NCI-H526 treated with DMSO at 0.1 percent for 48 hours (cell line): ENCODE measurements around the gene MRPS25.

Experiments
- DNase-seq: peaks from one replicate; lab custom pipeline; 2025; lab: John Stamatoyannopoulos, UW

Gene MRPS25

DNA sequence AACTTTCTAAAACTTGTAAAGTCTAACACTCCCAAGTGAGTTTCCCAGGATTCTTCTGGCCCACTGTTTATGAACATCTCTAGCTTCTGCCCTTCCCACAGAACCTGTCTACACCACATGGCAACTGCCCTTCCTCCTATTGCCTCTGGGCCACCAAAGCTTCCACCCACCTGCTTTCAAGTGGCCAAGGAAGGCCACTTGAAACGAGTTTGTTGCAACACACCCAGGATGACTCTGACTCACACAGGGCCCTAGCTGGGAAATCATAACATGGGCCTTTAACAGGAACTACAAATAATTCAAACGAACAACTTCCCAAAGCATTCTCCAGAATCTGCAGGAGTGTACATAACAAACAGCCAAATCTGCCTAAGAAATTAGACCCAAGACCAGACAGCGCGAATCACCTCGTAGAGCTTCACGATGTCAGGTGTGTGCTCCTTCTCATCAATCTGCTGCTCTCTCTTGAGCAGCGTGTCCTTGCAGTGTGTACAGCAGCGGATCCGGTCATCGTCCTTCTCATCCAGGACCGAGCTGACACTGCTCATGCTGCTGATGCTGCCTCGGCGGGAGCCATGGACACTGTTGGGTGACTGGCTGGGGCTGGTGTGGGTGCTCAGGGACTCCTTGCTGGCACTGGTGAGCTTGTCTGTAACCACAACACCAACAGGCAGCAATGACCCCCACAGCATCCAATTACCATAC, 17.0 kb upstream of the MRPS25 start:
- DNase-seq = no peak

GRCh38 chr3:15079091-15079490, 14.0 kb upstream of the MRPS25 start:
- DNase-seq = no peak

GRCh38 chr3:15074500-15074899, 9.4 kb upstream of the MRPS25 start:
- DNase-seq = no peak

DNA sequence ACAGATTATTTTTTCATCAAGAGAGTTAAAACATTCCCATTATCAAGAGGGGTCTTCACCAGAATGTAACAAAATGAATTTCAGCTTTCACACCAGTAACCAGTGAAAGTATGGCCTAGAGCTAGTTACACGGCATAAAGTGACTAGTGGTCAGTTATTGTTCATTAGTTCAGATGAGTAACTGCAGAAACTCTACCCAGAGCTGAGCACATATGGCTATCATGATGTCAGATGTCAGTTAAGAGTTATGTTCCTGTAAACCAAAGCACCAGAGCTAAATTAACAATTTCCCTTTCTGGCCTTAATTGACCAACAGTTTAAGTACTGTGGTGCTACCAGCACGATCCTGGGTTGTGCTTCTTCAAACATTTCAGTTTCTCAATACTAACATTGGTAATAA, 6.6 kb upstream of the MRPS25 start:
- DNase-seq = no peak

DNA sequence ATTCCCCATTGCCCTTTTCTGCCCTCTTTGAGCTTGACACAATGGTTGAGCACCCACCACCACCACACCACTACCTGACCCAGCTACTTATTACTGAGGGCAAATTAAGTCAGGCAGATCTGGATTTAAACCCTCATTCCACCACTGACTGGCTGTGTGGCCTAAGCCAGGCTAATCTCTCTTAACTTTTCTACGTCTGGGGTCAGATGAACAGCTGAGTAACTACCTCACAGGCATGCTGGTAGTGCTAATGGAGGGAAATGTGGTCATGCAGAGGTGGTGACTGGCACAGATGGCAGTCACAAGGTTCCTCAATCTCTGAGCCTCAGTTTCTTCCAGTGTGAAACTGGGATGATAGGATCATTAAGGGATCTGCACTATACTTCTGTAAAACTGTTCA, 4.3 kb upstream of the MRPS25 start:
- no peak for DNase-seq

- DNase-seq = no peak
Measured at GRCh38 chr3:15066467-15066866, 1.4 kb upstream of the MRPS25 start.

GRCh38 chr3:15065550-15066007, 464 bp upstream of the MRPS25 start:
- DNase-seq = no peak

DNA sequence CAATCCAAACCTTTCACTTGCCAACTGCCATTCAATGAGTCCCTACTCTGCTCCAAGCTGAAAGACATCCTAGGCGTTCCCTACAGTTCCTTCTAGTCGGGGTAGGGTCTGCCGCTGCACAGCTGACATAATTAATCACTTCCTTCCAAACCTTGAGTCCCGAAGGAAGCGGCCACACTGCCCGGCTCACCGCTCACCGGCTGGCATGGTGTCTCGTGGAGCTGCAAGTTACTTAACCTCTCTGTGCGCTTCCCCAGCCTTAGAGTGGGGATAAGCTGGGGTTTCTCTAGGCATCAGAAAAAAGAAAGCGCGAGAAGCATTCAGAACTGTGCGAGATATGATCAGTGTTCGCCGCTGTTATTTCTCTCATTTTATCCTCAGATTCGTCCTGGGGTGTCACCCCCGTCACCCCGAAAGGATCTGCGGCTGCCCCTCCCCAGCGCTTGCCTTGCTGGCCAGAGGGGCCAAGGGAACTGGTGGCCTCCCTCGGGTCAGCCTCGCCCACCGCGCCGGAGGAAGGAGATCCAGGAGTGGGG, 748 bp downstream of the MRPS25 start:
- no peak for DNase-seq

DNA sequence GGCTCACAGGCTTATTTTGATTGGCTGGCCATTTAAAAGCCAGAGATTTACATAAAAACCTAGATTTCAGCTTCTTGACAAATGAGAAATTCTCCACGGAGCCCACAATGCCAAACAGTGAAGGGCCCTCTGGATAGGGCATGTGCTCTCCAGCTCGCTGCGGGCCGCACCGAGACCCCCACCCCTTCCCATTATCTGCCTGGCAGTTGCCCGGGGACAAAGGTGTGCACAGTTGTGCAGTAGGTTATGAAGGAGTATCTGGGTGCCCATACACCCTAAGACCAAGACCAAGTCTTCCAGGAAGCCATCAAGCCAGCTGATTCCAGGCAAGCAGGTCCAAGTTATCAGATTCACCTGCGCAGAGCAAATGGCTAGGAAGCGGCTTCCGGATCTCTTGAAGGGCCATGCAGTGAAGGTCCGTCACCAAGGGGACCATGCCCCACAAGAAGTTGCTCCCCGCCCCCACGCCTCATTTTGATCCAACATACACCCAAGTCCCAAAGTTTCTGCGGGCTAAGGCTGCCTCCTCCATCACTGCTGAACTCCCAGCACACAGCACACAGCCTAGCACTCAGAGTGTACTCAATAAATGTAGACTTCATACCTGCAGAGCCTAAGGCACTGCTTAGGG, 1.3 kb downstream of the MRPS25 start:
- no peak for DNase-seq

DNA sequence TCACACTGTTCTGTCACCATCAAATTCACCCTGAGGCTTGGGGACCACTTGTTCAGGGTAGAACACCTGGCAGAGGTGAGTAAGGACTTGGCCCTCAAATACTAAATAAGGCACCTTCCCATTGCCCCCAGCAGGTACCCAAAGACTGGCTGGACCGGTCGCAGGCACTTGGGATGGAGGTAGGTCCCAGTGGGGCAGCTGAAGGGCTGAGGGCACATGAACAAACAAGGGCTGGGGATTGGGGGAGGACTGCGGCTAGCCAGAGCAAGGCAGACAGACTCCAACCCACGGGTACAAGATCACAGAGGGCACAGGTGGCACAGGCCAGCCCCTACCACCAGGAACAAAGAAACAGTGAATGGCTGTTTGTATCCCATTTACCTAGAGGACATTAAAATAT, 1.9 kb downstream of the MRPS25 start:
- DNase-seq = no peak

DNA sequence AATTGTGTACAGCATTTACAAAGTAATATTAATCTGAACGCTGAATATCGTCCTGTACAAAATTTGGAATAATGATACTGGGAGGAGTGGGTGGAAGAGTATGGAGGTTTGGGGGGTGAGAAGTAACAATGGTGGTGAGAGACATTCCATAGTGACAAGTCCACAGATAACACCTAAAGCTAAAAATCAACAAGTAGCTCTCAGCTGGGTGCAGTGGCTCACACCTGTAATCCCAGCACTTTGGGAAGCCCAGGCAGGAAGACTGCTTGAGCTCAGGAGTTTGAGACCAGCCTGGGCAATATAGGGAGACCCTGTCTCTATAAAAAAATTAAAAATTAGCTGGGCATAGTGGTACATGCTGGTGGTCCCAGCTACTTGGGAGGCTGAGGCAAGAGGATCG, 5.1 kb downstream of the MRPS25 start:
- no peak for DNase-seq

DNA sequence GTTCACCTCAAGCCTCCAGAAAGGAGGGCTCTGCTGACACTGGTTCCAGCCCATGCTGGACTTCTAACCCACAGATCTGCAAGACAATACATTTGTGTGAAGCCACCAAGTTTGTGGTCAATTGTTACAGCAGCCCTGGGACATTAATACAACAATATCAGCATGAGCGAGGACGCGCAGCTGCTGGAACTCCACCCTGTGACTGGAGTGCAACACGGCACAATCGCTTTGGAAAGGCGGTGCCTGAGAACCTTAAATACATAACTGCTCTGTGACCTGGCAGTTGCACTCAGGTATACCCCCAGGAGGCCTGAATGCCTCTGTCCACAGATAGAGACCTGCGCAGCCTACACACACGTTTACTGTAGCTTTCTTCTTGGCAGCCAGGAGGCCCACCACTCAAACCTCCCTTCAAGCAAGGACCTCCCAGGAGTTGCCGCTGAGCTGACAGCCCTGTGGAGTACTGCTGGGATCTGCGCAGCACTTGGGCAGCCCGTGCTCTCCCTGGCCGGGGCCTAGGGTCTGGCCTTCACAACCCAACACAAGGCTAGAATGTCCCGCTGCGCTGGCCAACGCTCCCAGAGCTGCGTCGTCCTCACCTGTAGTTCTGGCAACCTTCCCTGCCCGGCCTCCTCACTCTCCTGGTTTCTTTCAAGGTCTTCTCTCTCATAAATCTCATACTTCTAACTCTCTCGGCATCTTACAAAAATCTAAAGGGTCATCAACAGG, 8.3 kb downstream of the MRPS25 start:
- no peak for DNase-seq

- no peak for DNase-seq
Measured at GRCh38 chr3:15055019-15055557, 10.0 kb downstream of the MRPS25 start.

DNA sequence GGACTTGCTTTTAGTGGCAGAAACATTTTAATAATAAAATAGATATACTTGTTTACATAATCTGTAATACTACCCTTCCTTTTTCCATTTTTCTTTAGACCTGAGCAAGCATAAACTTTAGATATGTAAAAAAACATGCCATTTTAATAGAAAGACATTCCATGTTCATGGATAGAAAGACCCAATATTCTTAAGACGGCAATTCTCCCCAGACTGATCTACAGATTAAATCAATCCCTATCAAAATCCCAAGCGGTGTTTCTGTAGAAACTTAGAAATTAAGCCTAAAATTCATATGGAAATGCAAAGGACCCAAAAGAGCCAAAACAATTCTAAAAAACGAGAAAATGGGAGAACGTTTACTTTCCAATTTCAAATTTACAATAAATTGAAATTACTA, 11.6 kb downstream of the MRPS25 start:
- no peak for DNase-seq

GRCh38 chr3:15052335-15053242, 12.5 kb downstream of the MRPS25 start:
- no peak for DNase-seq

GRCh38 chr3:15051531-15051930, 13.6 kb downstream of the MRPS25 start:
- DNase-seq = no peak

- no peak for DNase-seq
Measured at GRCh38 chr3:15050405-15051092, 14.6 kb downstream of the MRPS25 start.

DNA sequence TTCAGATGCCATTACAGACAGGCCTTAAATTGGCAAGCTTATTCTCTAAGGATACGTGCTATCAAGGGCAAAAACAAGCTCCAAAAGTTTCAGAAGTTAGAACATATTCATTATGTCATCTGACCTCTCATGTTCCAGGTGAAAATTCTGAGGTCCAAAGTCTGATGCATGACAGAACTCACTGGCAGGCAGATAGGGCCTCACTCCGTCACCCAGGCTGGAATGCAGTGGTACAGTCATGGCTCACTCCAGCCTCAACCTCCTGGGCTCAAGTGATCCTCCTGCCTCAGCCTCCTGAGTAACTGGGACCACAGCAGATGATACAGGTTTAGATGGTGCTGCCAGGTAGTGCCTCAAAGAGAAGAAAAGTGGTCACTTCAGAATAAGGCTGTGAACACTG, 15.5 kb downstream of the MRPS25 start:
- no peak for DNase-seq

DNA sequence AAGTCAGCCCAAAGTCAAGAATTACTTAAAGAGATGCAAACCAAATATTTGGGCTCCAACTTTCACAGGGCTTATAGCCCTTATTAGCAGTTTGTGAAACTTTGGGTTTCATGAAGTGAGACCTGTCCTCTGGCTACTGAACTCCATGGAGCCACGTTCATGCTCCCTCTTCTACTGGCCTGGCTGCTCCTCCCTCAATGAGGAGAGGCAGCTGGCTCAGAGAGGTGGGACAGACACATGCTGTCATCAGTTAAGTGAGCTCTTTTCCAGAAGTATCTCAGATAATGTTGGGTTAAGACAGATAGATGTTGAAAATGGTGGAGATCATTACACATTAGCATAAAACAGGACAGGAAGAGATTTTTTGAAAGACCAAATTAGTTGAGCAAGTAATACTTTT, 19.4 kb downstream of the MRPS25 start:
- DNase-seq = no peak

DNA sequence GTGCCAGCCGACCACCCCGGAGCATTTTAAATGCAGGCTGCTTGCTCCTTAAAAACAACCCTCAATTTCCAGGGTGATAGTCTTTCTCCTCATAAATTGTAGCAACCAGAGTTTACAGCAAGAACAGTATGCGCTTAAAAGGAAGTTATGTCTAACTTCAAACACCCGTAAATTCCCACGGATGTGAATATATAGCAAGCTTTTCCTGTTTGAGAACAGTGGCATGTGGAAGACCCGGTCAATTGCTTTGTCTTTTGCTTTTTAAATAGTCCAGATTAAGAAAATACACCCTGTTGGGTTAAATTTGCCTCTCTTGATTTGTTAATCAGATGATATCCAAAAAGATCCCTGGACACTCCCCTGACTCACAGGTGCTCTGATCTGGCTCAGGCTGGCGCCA, 20.8 kb downstream of the MRPS25 start:
- no peak for DNase-seq
